Activated CD4-positive, alpha-beta memory T cell treated with anti-CD3 and anti-CD28 coated beads for 36 hours (primary cell): ENCODE data around the gene CYP3A4. TPM values are rescaled to one million over a fixed set of nuclear protein-coding genes. Genes with fewer than 3 reads are reported as not detected.

Experiments
- total RNA-seq, 2 experiments: library from RNA; stranded (reverse); gene quantifications; one replicate each; pipeline ENCODE4 v1.2.3, GENCODE V29; 2021

Gene CYP3A4
- total RNA-seq, 2 experiments from 2014 or later: not detected

Other genes with a start within 250 kb of the CYP3A4 start
- gene FAM200A, start 232.1 kb downstream of the CYP3A4 start, total RNA-seq: 1 to 10 TPM; 4.0 to 4.8 TPM
- 10 to 100 TPM; 47.9 to 49.8 TPM for gene ZNF655, start 225.5 kb downstream of the CYP3A4 start, total RNA-seq
- 1 to 10 TPM in 1 of 2 experiments, under 1 TPM in 1; 0.87 to 1.2 TPM for gene TMEM225B, start 185.9 kb downstream of the CYP3A4 start, total RNA-seq
- 10 to 100 TPM; 15.9 to 20.3 TPM for gene ZSCAN25, start 167.2 kb downstream of the CYP3A4 start, total RNA-seq
- not detected for gene CYP3A5, start 104.2 kb downstream of the CYP3A4 start, total RNA-seq
- gene CYP3A7, start 49.0 kb downstream of the CYP3A4 start, total RNA-seq: not detected
- gene CYP3A43, start 43.8 kb upstream of the CYP3A4 start, total RNA-seq: not detected
- gene OR2AE1, start 92.8 kb upstream of the CYP3A4 start, total RNA-seq: not detected
- gene TRIM4, start 135.3 kb upstream of the CYP3A4 start, total RNA-seq: 10 to 100 TPM; 24.9 to 26.1 TPM
- under 1 TPM; 0.19 to 0.45 TPM for gene GJC3, start 145.4 kb upstream of the CYP3A4 start, total RNA-seq
- gene AZGP1, start 191.8 kb upstream of the CYP3A4 start, total RNA-seq: not detected
- gene ZKSCAN1, start 231.4 kb upstream of the CYP3A4 start, total RNA-seq: 10 to 100 TPM; 49.1 to 50.6 TPM